ENCODE results near the gene ACOT11. TPM values are rescaled to one million over a fixed set of nuclear protein-coding genes. Genes with fewer than 3 reads are reported as not detected.

The ACOT11 gene
- total and polyA plus RNA-seq, 3 donors from 2014 or later, result 4.9 to 33.8 (median 19.1) TPM

- H3K4me3 ChIP-seq, result no peak overlapping the region
- WGBS, 2 donors, result 40 to 88% methylated on average over 1 to 4 of the region's 4 CpGs
- intact Hi-C loops (cut with DNase I; ENCODE audit: low total_unique reads), result no loop called here
Observed at GRCh38 chr1:54653036-54653435, 105.0 kb downstream of the ACOT11 start.

GRCh38 chr1:54658164-54658913 is 110.3 kb downstream of the ACOT11 start:
- no peaks in the 10 kb centered on the region for H3K4me1 ChIP-seq
- H3K27ac ChIP-seq, result no peak overlapping the region
- H3K9me3 ChIP-seq, result no peaks in the 10 kb centered on the region
- H3K4me3 ChIP-seq, result no peak overlapping the region
- DNase-seq, result no peak
- intact Hi-C loops (cut with DNase I; ENCODE audit: low total_unique reads), result no loop called here
- 92 to 94% methylated on average over 2 of the region's 2 CpGs for WGBS, 2 donors
- no peaks in the 10 kb centered on the region for H3K36me3 ChIP-seq (ENCODE audit: low read depth, missing control alignments)
- no peaks in the 10 kb centered on the region for H3K27me3 ChIP-seq
- TF ChIP-seq POLR2A (IDR thresholded peaks at IDR 0.05), result no peak
- TF ChIP-seq CTCF (IDR thresholded peaks at IDR 0.05), result no peak

More at GRCh38 chr1:54653036-54653435, 105.0 kb downstream of the ACOT11 start:
- Histone ChIP-seq H3K4me1 (no peaks in the 10 kb centered on the region), H3K27me3 (no peaks in the 10 kb centered on the region), H3K9me3 (no peaks in the 10 kb centered on the region), H3K36me3 (ENCODE audit: low read depth, missing control alignments) (no peaks in the 10 kb centered on the region), H3K27ac (no peak overlapping the region)
- DNase-seq, result no peak
- no peak for TF ChIP-seq POLR2A (IDR thresholded peaks at IDR 0.05)
- TF ChIP-seq CTCF (IDR thresholded peaks at IDR 0.05), result no peak

Small RNA genes within 50 kb of the gene (small RNA-seq; reads per million reads assigned to genes)
- gene AC099796.2, result 0 reads per million in 2 donors

Other genes with a start within 250 kb of the ACOT11 start
- gene SSBP3, start 141.8 kb upstream of the ACOT11 start, total RNA-seq, result 10 to 100 TPM; 91.6 to 99.0 TPM
- 88.8 TPM for gene SSBP3, start 141.8 kb upstream of the ACOT11 start, polyA plus RNA-seq (ENCODE audit: insufficient read depth, low read depth, low replicate concordance)
- gene FAM151A, start 75.3 kb downstream of the ACOT11 start, total RNA-seq, result under 1 TPM; 0.56 to 0.94 TPM
- 2.2 TPM for gene FAM151A, start 75.3 kb downstream of the ACOT11 start, polyA plus RNA-seq (ENCODE audit: insufficient read depth, low read depth, low replicate concordance)
- gene MROH7, start 93.6 kb downstream of the ACOT11 start, total RNA-seq, result 100 to 1,000 TPM in 1 of 2 donors, 10 to 100 TPM in 1; 72.7 to 236 TPM
- 162 TPM for gene MROH7, start 93.6 kb downstream of the ACOT11 start, polyA plus RNA-seq (ENCODE audit: insufficient read depth, low read depth, low replicate concordance)
- gene TTC4, start 167.6 kb downstream of the ACOT11 start, total RNA-seq, result 10 to 100 TPM; 25.0 to 35.3 TPM
- gene TTC4, start 167.6 kb downstream of the ACOT11 start, polyA plus RNA-seq (ENCODE audit: insufficient read depth, low read depth, low replicate concordance), result 34.3 TPM
- gene PARS2, start 216.3 kb downstream of the ACOT11 start, total RNA-seq, result 10 to 100 TPM; 12.8 to 16.5 TPM
- gene PARS2, start 216.3 kb downstream of the ACOT11 start, polyA plus RNA-seq (ENCODE audit: insufficient read depth, low read depth, low replicate concordance), result 13.9 TPM